ENCODE data around the gene GIMD1. TPM values are rescaled to one million over a fixed set of nuclear protein-coding genes. Genes with fewer than 3 reads are reported as not detected.
A peak's percentile ranks its signal among the peaks of the same experiment; 100 is the strongest.

Gene GIMD1
- total RNA-seq, 4 donors from 2014 or later: not detected

DNA sequence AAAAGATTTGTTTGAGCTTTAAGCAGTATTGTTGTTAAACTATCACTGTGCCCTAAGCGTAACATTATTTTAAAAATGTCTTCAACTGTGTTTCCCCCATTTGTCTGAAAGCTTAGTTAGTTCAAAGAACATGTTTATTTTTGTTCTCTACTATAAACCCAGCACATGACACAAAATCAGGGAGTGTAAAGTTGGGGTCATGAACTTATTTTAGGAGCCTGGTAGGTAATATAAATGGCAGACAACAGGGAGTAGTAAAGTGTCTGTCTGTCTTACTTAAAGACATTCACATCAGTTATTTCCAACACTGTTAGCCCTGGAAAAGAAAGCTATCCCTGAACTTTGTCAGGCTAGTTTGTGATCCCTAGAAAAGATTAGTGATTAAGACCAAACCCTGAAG, 48.3 kb downstream of the GIMD1 start:
- H3K4me3 ChIP-seq: no peak overlapping the region
- peaks cover 7 to 45% (median 8%) of the 10 kb centered on the region in 3 donors for H3K4me1 ChIP-seq
- peaks cover 0 to 18% of the 10 kb centered on the region in 2 donors for H3K36me3 ChIP-seq
- TF ChIP-seq POLR2AphosphoS5 (IDR thresholded peaks at IDR 0.05) (no peak), POLR2A (IDR thresholded peaks at IDR 0.05) (no peak), EP300 (IDR thresholded peaks at IDR 0.05) (no peak)
- TF ChIP-seq, protein P1, sequence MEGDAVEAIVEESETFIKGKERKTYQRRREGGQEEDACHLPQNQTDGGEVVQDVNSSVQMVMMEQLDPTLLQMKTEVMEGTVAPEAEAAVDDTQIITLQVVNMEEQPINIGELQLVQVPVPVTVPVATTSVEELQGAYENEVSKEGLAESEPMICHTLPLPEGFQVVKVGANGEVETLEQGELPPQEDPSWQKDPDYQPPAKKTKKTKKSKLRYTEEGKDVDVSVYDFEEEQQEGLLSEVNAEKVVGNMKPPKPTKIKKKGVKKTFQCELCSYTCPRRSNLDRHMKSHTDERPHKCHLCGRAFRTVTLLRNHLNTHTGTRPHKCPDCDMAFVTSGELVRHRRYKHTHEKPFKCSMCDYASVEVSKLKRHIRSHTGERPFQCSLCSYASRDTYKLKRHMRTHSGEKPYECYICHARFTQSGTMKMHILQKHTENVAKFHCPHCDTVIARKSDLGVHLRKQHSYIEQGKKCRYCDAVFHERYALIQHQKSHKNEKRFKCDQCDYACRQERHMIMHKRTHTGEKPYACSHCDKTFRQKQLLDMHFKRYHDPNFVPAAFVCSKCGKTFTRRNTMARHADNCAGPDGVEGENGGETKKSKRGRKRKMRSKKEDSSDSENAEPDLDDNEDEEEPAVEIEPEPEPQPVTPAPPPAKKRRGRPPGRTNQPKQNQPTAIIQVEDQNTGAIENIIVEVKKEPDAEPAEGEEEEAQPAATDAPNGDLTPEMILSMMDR (IDR thresholded peaks at IDR 0.05): no peak
- no peaks in the 10 kb centered on the region for H3K9me3 ChIP-seq
- H3K27me3 ChIP-seq: no peaks in the 10 kb centered on the region
- 93 to 94% methylated on average over 1 of the region's 1 CpG for WGBS, 2 donors (ENCODE audit: low coverage in 1 of 2)
- no peak overlapping the region for H3K27ac ChIP-seq
- ATAC-seq: no peak

DNA sequence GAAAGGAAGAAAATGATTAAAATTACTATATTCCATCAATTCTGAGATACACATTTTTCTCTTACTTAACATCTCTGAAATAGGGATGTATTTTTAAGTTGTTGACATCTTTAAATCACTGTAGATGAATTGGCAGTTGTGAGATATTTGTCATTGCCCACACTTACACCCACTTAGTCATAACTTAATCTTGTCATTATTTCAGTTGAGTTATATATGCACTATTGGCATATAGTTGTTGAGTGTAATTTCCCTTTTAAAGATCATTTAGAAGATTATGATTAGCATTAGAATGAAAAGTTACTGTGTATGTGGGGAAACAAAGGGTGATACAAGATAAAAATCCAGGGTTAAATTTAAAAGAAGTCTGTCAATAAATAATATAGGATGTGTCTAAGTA, 50.1 kb downstream of the GIMD1 start:
- Histone ChIP-seq H3K4me1 (peaks cover 7 to 58% (median 10%) of the 10 kb centered on the region in 3 donors), H3K27me3 (no peaks in the 10 kb centered on the region), H3K4me3 (no peak overlapping the region), H3K36me3 (peaks cover 0 to 12% of the 10 kb centered on the region in 2 donors), H3K27ac (no peak overlapping the region), H3K9me3 (no peaks in the 10 kb centered on the region)
- TF ChIP-seq, protein P1 (IDR thresholded peaks at IDR 0.05): no peak
- no peak for TF ChIP-seq POLR2A (IDR thresholded peaks at IDR 0.05)
- no peak for TF ChIP-seq EP300 (IDR thresholded peaks at IDR 0.05)
- TF ChIP-seq POLR2AphosphoS5 (IDR thresholded peaks at IDR 0.05): no peak
- no peak for ATAC-seq

DNA sequence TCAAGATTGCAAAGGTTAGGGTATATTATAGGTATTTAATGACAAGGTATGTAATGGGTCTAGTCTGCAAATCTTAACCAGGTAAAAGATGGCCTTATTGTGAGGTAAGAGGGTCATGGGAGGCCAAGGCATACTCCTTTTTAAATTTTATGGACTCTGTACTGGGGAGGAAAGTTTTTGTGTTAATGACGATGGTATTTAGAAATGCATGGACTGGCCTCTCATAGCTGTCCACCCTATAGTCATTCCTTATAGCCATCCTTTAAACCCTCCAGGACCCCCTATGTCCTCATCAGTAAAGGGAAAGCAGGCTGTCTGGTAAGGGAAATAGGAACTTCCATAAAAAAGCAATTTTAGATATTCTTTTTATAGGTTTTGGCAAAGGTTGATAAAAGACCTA, 50.8 kb downstream of the GIMD1 start:
- TF ChIP-seq, protein P1 (IDR thresholded peaks at IDR 0.05): no peak
- no peak for TF ChIP-seq POLR2AphosphoS5 (IDR thresholded peaks at IDR 0.05)
- 82 to 91% methylated on average over 1 of the region's 1 CpG for WGBS, 2 donors (ENCODE audit: low coverage in 1 of 2)
- Histone ChIP-seq H3K4me1 (peaks cover 7 to 65% (median 10%) of the 10 kb centered on the region in 3 donors), H3K27me3 (no peaks in the 10 kb centered on the region), H3K36me3 (peaks cover 0 to 12% of the 10 kb centered on the region in 2 donors), H3K9me3 (no peaks in the 10 kb centered on the region), H3K4me3 (peak overlapping the region in 1 of 2 donors; percentile 86), H3K27ac (no peak overlapping the region)
- ATAC-seq: no peak

DNA sequence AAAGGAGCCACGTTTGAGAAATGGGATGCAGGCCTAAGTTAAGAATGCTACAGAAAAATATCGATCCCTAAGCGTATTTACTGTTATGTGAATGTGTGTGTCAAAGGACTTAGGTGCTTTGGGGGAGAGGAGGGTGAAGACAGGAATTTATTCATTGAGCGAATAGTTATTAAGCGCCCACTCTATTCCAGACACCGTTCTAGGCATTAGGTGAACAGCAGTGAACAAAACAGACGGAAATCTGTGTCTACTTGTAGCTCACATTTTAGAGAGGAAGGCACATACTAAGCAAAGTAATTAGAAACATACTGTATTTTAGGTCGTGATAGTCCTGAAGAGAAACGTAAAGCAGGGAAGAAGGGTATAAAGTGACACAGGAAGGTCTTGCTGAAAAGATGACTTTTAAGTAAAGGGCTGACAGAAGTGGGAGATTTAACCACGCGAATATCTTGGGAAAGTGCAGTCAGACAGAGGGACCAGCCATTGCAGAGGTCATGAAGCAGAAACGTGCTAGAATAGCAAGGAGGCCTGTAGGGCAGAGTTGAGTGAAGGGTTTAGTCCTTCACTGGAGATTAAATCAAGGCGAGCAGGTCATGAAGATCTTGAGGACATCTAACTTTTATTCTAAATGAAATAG, 51.7 kb downstream of the GIMD1 start:
- Histone ChIP-seq H3K27me3 (no peaks in the 10 kb centered on the region), H3K27ac (peak overlapping the region; percentile 93 to 95 (median 95)), H3K4me3 (peak overlapping the region; percentile 86 to 94), H3K9me3 (no peaks in the 10 kb centered on the region), H3K36me3 (peaks cover 0 to 12% of the 10 kb centered on the region in 2 donors), H3K4me1 (peaks cover 7 to 65% (median 10%) of the 10 kb centered on the region in 3 donors)
- TF ChIP-seq, protein P1 (IDR thresholded peaks at IDR 0.05): no peak
- TF ChIP-seq POLR2AphosphoS5 (IDR thresholded peaks at IDR 0.05): no peak
- ATAC-seq: no peak
- 6 to 14% methylated on average over 12 to 13 of the region's 13 CpGs for WGBS, 2 donors (ENCODE audit: low coverage in 1 of 2)

All from gastroesophageal sphincter (tissue), 4 donors.